Measurements from ENCODE around the gene KIF5B. TPM values are rescaled to one million over a fixed set of nuclear protein-coding genes. Genes with fewer than 3 reads are reported as not detected.

The KIF5B gene
- total RNA-seq, 1 experiment from 2014 or later: 96.0 TPM

- DNase-seq (ENCODE audit: low read depth): no peak
Observed at GRCh38 chr10:31962826-31963588, 93.2 kb downstream of the KIF5B start.

DNA sequence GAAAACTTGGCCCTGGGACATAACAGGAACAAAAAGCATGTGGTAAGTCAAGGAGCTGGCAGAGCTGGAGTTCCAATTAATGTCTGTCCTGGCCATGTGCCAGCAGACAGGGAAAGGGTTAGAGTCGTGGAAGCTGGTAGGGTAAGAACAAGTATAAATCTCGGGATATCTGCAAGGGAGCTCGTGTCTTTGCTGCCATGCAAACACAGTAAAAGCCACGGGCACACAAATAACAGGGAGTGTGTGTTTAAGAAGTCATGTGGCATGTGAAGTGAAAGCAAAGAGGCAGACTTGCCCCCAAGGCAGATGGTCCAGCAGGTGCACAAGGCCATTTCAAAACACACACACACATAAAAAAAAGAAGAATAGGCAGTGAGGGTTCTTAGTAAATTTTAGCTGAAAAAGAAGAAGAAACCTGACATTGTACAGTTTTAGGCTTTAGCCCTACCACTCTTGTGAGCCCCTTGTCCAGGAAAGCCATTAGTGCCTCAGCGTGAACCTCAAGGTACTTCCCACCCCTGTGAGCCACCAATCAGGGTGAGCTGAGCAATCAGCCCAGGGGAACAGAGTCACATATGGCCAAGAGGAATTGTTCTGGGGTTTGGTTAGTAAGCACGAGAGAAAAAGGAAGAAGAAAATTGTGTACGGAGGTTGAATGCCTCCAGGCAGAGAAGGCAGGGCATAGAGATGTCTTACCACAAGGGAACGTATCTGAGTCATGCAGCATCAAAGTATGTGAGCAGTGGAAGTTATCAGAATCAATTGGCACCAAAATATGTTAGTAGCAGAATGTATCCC lies 94.7 kb downstream of the KIF5B start:
- peak; percentile 73 for DNase-seq (ENCODE audit: low read depth)

GRCh38 chr10:31959461-31960173 lies 96.6 kb downstream of the KIF5B start:
- DNase-seq (ENCODE audit: low read depth): no peak

Small RNAs within 50 kb of the gene (small RNA-seq; reads per million reads assigned to genes)
- gene RF00019: not detected
- gene RN7SL825P: not detected

Other genes starting within 250 kb of the KIF5B start
- 23.2 and 27.9 TPM in 2 replicates for gene ARHGAP12, start 127.6 kb downstream of the KIF5B start, total RNA-seq (2014; rRNA removed; shearing (Covaris generic))